Skeletal muscle tissue (tissue), 4 donors: Measurements from ENCODE around the gene LHFPL2. TPM values are rescaled to one million over a fixed set of nuclear protein-coding genes. Genes with fewer than 3 reads are reported as not detected.
"Not testable (repeated sequence)": the region's sequence is repeated elsewhere in the genome, so short reads cannot be mapped to it uniquely, and the experiment has no call there.

ENCODE experiments used
- H3K27ac ChIP-seq: one replicate; pipeline ENCODE4 v1.7.0; 2013; ENCODE audit warnings: mild to moderate bottlenecking, low read depth, low read length, inconsistent platforms
- H3K27me3 ChIP-seq, 3 donors: one replicate each; pipeline ENCODE4 v1.7.0; 2013; ENCODE audit warnings: low read length in 3 of 3; ENCODE audit not compliant: control insufficient read depth in 3 of 3, insufficient read depth in 3 of 3
- H3K36me3 ChIP-seq, 3 donors: one replicate each; pipeline ENCODE4 v1.7.0; 2013; ENCODE audit warnings: low read length in 3 of 3; ENCODE audit not compliant: control insufficient read depth in 3 of 3, insufficient read depth in 3 of 3
- H3K4me1 ChIP-seq, 3 donors: one replicate each; pipeline ENCODE4 v1.7.0; 2013; ENCODE audit warnings: low read length in 3 of 3, mild to moderate bottlenecking in 3 of 3; ENCODE audit not compliant: control insufficient read depth in 3 of 3, insufficient read depth in 3 of 3
- H3K4me3 ChIP-seq, 3 donors: one replicate each; pipeline ENCODE4 v1.7.0; 2013; ENCODE audit warnings: low read length in 3 of 3
- H3K9ac ChIP-seq, 3 donors: one replicate each; pipeline ENCODE4 v1.7.0; 2013; ENCODE audit warnings: low read length in 3 of 3, mild to moderate bottlenecking in 3 of 3, moderate library complexity in 2 of 3, low read depth in 1 of 3
- H3K9me3 ChIP-seq, 3 donors: one replicate each; pipeline ENCODE4 v1.7.0; 2013; ENCODE audit warnings: low read length in 3 of 3; ENCODE audit not compliant: control insufficient read depth in 3 of 3
- total RNA-seq: library from RNA; depleted of rRNA; stranded (reverse); fragments of >200 nt; gene quantifications from one replicate; pipeline ENCODE4 v1.2.3, GENCODE V29; 2014
- donor health status: Osteomylitis.

The LHFPL2 gene
- 54.8 TPM for total RNA-seq

- Histone ChIP-seq H3K9me3 (no peaks in the 10 kb centered on the region), H3K36me3 (no peaks in the 10 kb centered on the region), H3K9ac (peak within 1 kb of the TSS; percentile 71 to 83 (median 82)), H3K4me1 (peaks cover 9 to 14% (median 12%) of the 10 kb centered on the region in 3 donors), H3K4me3 (peak within 1 kb of the TSS; percentile 69 to 82 (median 81)), H3K27ac (peak within 1 kb of the TSS; percentile 80), H3K27me3 (no peaks in the 10 kb centered on the region)
Measured at GRCh38 chr5:78648359-78649210, at the start of gene LHFPL2. LHFPL2 (minus strand) TSS chr5:78648772; CDS start chr5:78510213, 138,559 bp downstream.

GRCh38 chr5:78696637-78697036 is 48.1 kb upstream of the LHFPL2 start:
- Histone ChIP-seq H3K4me1 (no peaks in the 10 kb centered on the region), H3K9ac (no peak overlapping the region), H3K27ac (no peak overlapping the region), H3K27me3 (no peaks in the 10 kb centered on the region), H3K4me3 (no peak overlapping the region), H3K9me3 (no peaks in the 10 kb centered on the region), H3K36me3 (no peaks in the 10 kb centered on the region)

- H3K27me3 ChIP-seq, H3K36me3 ChIP-seq, H3K4me3 ChIP-seq, H3K9me3 ChIP-seq, H3K27ac ChIP-seq, H3K9ac ChIP-seq, H3K4me1 ChIP-seq: not testable (repeated sequence)
Measured at GRCh38 chr5:78696052-78696451, 47.5 kb upstream of the LHFPL2 start.

- Histone ChIP-seq H3K27ac (no peak overlapping the region), H3K9me3 (no peaks in the 10 kb centered on the region), H3K9ac (no peak overlapping the region), H3K36me3 (no peaks in the 10 kb centered on the region), H3K4me3 (no peak overlapping the region), H3K27me3 (no peaks in the 10 kb centered on the region), H3K4me1 (no peaks in the 10 kb centered on the region)
Measured at GRCh38 chr5:78693339-78693738, 44.8 kb upstream of the LHFPL2 start.

- no peaks in the 10 kb centered on the region for H3K27me3 ChIP-seq
- H3K36me3 ChIP-seq: no peaks in the 10 kb centered on the region
- no peaks in the 10 kb centered on the region for H3K4me1 ChIP-seq
- H3K9ac ChIP-seq: no peak overlapping the region
- H3K9me3 ChIP-seq: no peaks in the 10 kb centered on the region
- no peak overlapping the region for H3K4me3 ChIP-seq
- no peak overlapping the region for H3K27ac ChIP-seq
Measured at GRCh38 chr5:78691084-78691960, 42.8 kb upstream of the LHFPL2 start.

GRCh38 chr5:78690253-78690972 is 41.8 kb upstream of the LHFPL2 start:
- Histone ChIP-seq H3K9ac (no peak overlapping the region), H3K4me3 (no peak overlapping the region), H3K27ac (no peak overlapping the region), H3K9me3 (no peaks in the 10 kb centered on the region), H3K27me3 (no peaks in the 10 kb centered on the region), H3K36me3 (no peaks in the 10 kb centered on the region), H3K4me1 (no peaks in the 10 kb centered on the region)

- H3K36me3 ChIP-seq: no peaks in the 10 kb centered on the region
- no peak overlapping the region for H3K27ac ChIP-seq
- H3K4me3 ChIP-seq: no peak overlapping the region
- no peaks in the 10 kb centered on the region for H3K4me1 ChIP-seq
- H3K9me3 ChIP-seq: no peaks in the 10 kb centered on the region
- H3K27me3 ChIP-seq: no peaks in the 10 kb centered on the region
- H3K9ac ChIP-seq: no peak overlapping the region
Measured at GRCh38 chr5:78689540-78690252, 41.1 kb upstream of the LHFPL2 start.

- not testable (repeated sequence) for H3K9me3 ChIP-seq, H3K27ac ChIP-seq, H3K9ac ChIP-seq, H3K36me3 ChIP-seq, H3K4me3 ChIP-seq, H3K4me1 ChIP-seq, H3K27me3 ChIP-seq
Measured at GRCh38 chr5:78687514-78687913, 38.9 kb upstream of the LHFPL2 start.

- not testable (repeated sequence) for H3K9me3 ChIP-seq, H3K4me3 ChIP-seq, H3K9ac ChIP-seq, H3K27me3 ChIP-seq, H3K27ac ChIP-seq, H3K4me1 ChIP-seq, H3K36me3 ChIP-seq
Measured at GRCh38 chr5:78683905-78684304, 35.3 kb upstream of the LHFPL2 start.
